Measurements from ENCODE around the gene EMID1. TPM values are rescaled to one million over a fixed set of nuclear protein-coding genes. Genes with fewer than 3 reads are reported as not detected.

The EMID1 gene
- polyA plus RNA-seq, 1 donor = 152 TPM

DNA sequence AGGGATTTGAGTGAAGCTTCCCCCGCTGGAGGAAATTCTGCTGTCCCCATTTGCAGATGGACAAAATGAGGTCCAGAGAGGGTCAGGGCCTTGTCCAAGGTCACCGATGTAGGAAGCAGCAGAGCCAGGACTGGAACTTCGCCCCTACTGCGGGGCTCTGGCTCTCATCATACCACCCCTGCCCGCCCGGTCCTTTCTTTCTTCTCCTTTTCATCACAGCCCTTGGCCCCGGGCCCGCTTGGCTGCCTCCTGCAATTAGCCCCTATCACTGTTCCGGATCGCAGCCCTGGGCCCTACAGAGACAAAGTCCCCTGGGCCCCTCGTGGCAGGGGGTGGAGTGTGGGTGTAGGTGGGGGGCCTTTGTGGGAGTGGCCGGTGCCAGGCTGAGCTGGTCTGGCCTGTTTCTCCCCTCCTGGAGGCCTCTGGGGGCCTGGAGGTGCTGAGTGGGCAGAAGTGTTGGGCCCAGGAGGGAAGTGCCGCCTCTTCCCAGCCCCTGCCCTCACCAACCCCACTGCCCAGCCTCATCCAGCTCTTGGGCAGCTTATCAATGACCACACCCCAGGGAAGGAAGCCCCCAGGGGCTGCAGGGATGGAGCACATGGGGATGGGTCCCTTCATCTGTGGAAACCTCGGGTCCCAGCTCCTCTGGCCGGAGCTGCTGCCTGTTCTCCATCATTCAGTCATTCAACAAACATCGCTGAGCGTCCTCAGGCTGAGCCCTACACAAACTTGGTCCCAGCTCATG, 3.4 kb downstream of the EMID1 start:
- H3K27me3 ChIP-seq (ENCODE audit: control insufficient read depth, insufficient read depth, low read length) = no peaks in the 10 kb centered on the region
- DNase-seq = peak; percentile 94 to 98
- peaks cover 30% of the 10 kb centered on the region for H3K4me1 ChIP-seq (ENCODE audit: control insufficient read depth, insufficient read depth, low read length)
- WGBS (ENCODE audit: insufficient coverage, low lambda C conversion rate) = no CpG with 5 or more reads among the region's 17 CpGs
- H3K36me3 ChIP-seq (ENCODE audit: control insufficient read depth, insufficient read depth, low read length) = peaks cover 16% of the 10 kb centered on the region
- H3K9me3 ChIP-seq (ENCODE audit: control insufficient read depth, low read depth, low read length) = no peaks in the 10 kb centered on the region
- H3K27ac ChIP-seq (ENCODE audit: low read length) = peak overlapping the region; percentile 74
- H3K4me3 ChIP-seq (ENCODE audit: low read length) = peak overlapping the region; percentile 36

DNA sequence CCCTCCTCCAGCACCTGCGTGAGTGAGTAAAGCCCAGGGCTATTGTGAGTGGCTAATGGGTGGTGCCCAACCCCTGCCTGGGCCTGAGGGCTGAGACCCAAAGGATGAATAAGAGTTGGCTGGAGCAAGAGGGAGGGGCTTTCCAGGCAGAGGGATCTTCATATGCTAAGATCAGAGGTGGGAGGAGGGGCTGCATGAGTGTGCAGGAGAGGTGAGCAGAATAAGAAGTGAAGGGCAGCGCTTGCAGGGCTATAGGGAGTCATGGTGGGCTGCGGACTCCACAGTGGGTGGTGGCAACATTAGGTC, 3.9 kb downstream of the EMID1 start:
- Histone ChIP-seq H3K4me1 (ENCODE audit: control insufficient read depth, insufficient read depth, low read length) (peaks cover 30% of the 10 kb centered on the region), H3K36me3 (ENCODE audit: control insufficient read depth, insufficient read depth, low read length) (peaks cover 19% of the 10 kb centered on the region), H3K4me3 (ENCODE audit: low read length) (peak overlapping the region; percentile 36), H3K9me3 (ENCODE audit: control insufficient read depth, low read depth, low read length) (no peaks in the 10 kb centered on the region), H3K27ac (ENCODE audit: low read length) (peak overlapping the region; percentile 66), H3K27me3 (ENCODE audit: control insufficient read depth, insufficient read depth, low read length) (no peaks in the 10 kb centered on the region)
- WGBS (ENCODE audit: insufficient coverage, low lambda C conversion rate) = no CpG with 5 or more reads among the region's 3 CpGs
- no peak for DNase-seq

DNA sequence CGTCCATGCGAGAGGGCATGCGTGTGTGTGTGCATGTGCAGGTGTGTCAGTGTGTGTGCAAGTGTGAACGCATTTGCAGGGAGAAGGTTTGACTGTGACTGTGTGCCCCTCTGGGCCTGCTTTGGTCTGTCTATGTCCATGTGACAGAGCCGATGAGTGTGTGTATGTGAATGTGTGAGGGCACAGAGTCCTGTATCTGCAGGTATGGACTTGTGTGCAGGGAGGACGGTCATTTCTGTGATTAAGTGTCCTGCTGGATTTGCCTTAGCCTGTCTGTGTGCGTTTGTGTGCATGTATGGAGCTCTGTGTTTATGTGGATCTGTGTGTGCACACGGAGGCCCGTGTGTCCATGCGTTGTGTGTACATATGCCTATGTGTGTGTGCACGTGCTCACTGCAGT, 5.4 kb downstream of the EMID1 start:
- WGBS (ENCODE audit: insufficient coverage, low lambda C conversion rate) = no CpG with 5 or more reads among the region's 11 CpGs
- H3K4me1 ChIP-seq (ENCODE audit: control insufficient read depth, insufficient read depth, low read length) = peaks cover 26% of the 10 kb centered on the region
- H3K27ac ChIP-seq (ENCODE audit: low read length) = no peak overlapping the region
- H3K27me3 ChIP-seq (ENCODE audit: control insufficient read depth, insufficient read depth, low read length) = no peaks in the 10 kb centered on the region
- H3K4me3 ChIP-seq (ENCODE audit: low read length) = no peak overlapping the region
- H3K36me3 ChIP-seq (ENCODE audit: control insufficient read depth, insufficient read depth, low read length) = peaks cover 32% of the 10 kb centered on the region
- H3K9me3 ChIP-seq (ENCODE audit: control insufficient read depth, low read depth, low read length) = no peaks in the 10 kb centered on the region
- no peak for DNase-seq

DNA sequence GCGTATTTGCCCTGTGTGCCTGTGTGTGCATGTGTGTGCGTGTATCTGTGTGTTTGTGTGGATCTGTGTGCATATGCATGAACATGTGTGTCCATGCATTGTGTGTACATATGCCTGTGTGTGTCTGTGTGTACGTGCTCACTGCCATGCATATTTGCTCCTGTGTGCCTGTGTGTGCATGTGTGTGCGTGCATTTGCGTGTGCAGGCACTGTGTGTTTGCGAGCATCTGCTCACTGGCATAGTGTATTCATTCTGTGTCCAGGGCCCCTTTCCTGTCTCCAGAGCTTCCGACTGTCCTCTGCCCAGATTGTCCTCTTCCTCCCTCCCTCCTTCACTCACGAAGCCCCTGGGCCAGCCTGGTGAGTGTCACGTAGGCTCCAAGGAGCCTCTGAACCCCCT, 5.8 kb downstream of the EMID1 start:
- Histone ChIP-seq H3K27ac (ENCODE audit: low read length) (no peak overlapping the region), H3K4me3 (ENCODE audit: low read length) (no peak overlapping the region), H3K9me3 (ENCODE audit: control insufficient read depth, low read depth, low read length) (no peaks in the 10 kb centered on the region), H3K36me3 (ENCODE audit: control insufficient read depth, insufficient read depth, low read length) (peaks cover 36% of the 10 kb centered on the region), H3K27me3 (ENCODE audit: control insufficient read depth, insufficient read depth, low read length) (no peaks in the 10 kb centered on the region), H3K4me1 (ENCODE audit: control insufficient read depth, insufficient read depth, low read length) (peaks cover 26% of the 10 kb centered on the region)
- WGBS (ENCODE audit: insufficient coverage, low lambda C conversion rate) = 95% methylated on average over 4 of the region's 9 CpGs
- DNase-seq = no peak

DNA sequence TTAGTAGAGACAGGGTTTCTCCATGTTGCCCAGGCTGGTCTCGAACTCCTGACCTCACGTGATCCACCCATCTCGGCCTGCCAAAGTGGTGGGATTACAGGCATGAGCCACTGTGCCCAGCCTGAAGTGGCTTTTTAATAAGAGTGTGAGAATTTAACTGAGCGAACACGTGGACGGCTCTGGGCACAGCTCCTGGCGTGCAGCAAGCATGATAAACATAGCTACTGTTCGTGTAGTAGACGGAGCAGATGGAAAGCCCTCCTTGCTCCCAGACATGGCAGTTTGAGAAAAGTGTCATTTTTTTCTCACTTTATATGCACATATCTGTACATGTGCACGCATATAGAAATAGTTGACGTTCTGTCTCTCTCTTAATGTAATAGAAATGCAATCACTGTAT, 7.0 kb downstream of the EMID1 start:
- no CpG with 5 or more reads among the region's 11 CpGs for WGBS (ENCODE audit: insufficient coverage, low lambda C conversion rate)
- Histone ChIP-seq H3K4me3 (ENCODE audit: low read length) (no peak overlapping the region), H3K27me3 (ENCODE audit: control insufficient read depth, insufficient read depth, low read length) (no peaks in the 10 kb centered on the region), H3K9me3 (ENCODE audit: control insufficient read depth, low read depth, low read length) (no peaks in the 10 kb centered on the region), H3K36me3 (ENCODE audit: control insufficient read depth, insufficient read depth, low read length) (peaks cover 48% of the 10 kb centered on the region), H3K4me1 (ENCODE audit: control insufficient read depth, insufficient read depth, low read length) (peaks cover 22% of the 10 kb centered on the region), H3K27ac (ENCODE audit: low read length) (no peak overlapping the region)
- no peak for DNase-seq

DNA sequence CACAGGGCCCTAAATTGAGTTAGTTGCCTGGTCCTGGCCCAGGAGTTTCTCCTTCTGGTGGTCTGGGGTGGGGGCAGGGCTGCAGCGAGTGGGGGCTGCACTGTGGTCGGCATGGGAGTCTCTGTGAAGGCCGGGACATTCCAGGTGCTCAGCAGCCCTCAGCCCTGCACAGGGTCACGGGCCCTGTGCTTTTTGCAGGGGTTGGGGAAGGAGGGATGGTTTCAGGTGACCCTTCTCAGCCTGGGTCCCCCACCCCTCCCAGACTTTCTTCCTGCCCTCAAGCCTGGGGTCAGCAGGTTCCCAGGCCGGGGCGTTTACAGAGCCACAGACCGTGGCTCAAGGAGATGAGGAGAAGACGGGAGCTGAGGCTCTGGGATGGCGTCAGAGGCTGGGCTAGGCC, 7.8 kb downstream of the EMID1 start:
- Histone ChIP-seq H3K4me3 (ENCODE audit: low read length) (no peak overlapping the region), H3K9me3 (ENCODE audit: control insufficient read depth, low read depth, low read length) (no peaks in the 10 kb centered on the region), H3K27me3 (ENCODE audit: control insufficient read depth, insufficient read depth, low read length) (no peaks in the 10 kb centered on the region), H3K4me1 (ENCODE audit: control insufficient read depth, insufficient read depth, low read length) (peaks cover 15% of the 10 kb centered on the region), H3K36me3 (ENCODE audit: control insufficient read depth, insufficient read depth, low read length) (peaks cover 55% of the 10 kb centered on the region), H3K27ac (ENCODE audit: low read length) (no peak overlapping the region)
- no peak for DNase-seq
- WGBS (ENCODE audit: insufficient coverage, low lambda C conversion rate) = no CpG with 5 or more reads among the region's 9 CpGs

DNA sequence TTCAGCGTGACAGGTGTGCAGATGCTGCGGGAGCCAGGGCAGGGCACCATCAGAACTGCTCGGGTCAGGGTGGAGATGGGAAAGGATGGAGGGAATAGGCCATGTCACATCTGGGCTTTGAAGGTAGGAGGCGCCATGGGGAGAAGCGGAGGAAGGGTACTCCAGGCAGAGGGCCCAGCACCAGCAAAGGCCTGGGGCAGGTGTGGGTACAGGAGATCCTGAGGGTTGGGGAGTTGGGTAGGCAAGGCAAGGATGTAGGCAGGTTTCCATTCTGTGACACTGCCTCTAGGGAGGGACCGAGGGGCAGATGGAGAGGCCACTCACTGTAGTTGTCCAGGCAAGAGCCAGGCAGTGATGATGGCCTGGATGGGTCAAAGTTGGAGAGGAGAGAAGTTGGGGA, 8.5 kb downstream of the EMID1 start:
- Histone ChIP-seq H3K9me3 (ENCODE audit: control insufficient read depth, low read depth, low read length) (no peaks in the 10 kb centered on the region), H3K4me1 (ENCODE audit: control insufficient read depth, insufficient read depth, low read length) (peaks cover 8% of the 10 kb centered on the region), H3K36me3 (ENCODE audit: control insufficient read depth, insufficient read depth, low read length) (peaks cover 62% of the 10 kb centered on the region), H3K27ac (ENCODE audit: low read length) (no peak overlapping the region), H3K27me3 (ENCODE audit: control insufficient read depth, insufficient read depth, low read length) (no peaks in the 10 kb centered on the region), H3K4me3 (ENCODE audit: low read length) (no peak overlapping the region)
- no CpG with 5 or more reads among the region's 6 CpGs for WGBS (ENCODE audit: insufficient coverage, low lambda C conversion rate)
- DNase-seq = no peak

DNA sequence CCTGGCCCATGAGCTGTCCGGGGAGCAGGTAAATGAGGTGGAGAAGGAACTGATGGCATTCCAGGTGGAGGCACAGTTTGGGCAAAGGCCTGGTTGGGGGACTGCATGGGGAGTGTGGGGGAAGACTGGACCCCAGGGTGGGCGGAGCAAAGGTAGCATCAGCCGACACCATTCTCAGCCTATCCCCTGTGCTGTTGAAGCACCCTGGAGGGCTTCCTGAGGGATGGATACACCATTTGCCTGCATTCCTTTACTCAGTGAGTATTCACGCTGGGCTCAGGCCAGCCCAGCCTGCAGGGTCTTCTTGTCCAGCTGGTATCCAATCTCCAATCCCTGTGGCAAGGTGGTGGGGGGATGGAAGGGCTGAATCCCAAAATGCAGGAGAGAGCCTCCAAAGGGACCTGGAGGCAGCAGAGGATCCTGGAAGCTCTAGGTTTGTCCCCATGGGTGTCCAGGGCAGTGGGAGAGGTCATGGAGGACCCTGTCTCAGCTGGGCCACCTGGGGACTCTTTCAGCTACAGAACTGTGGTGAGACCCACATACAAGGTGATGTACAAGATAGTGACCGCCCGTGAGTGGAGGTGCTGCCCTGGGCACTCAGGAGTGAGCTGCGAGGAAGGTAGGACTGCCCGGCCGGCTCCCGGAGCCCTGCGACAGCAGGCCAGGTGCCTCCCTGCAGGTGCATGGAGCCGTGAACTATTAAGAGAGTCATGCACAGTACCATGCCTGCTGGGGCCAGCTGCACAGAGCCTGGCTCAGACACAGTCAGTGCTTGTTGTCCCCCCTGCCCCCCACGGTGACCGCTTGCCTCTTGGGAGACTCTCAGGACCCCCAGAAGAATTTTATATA, 9.5 kb downstream of the EMID1 start:
- H3K4me3 ChIP-seq (ENCODE audit: low read length) = no peak overlapping the region
- DNase-seq = no peak
- no peaks in the 10 kb centered on the region for H3K27me3 ChIP-seq (ENCODE audit: control insufficient read depth, insufficient read depth, low read length)
- no peaks in the 10 kb centered on the region for H3K4me1 ChIP-seq (ENCODE audit: control insufficient read depth, insufficient read depth, low read length)
- H3K36me3 ChIP-seq (ENCODE audit: control insufficient read depth, insufficient read depth, low read length) = peaks cover 69% of the 10 kb centered on the region
- H3K27ac ChIP-seq (ENCODE audit: low read length) = no peak overlapping the region
- H3K9me3 ChIP-seq (ENCODE audit: control insufficient read depth, low read depth, low read length) = no peaks in the 10 kb centered on the region
- 100% methylated on average over 1 of the region's 14 CpGs for WGBS (ENCODE audit: insufficient coverage, low lambda C conversion rate)

DNA sequence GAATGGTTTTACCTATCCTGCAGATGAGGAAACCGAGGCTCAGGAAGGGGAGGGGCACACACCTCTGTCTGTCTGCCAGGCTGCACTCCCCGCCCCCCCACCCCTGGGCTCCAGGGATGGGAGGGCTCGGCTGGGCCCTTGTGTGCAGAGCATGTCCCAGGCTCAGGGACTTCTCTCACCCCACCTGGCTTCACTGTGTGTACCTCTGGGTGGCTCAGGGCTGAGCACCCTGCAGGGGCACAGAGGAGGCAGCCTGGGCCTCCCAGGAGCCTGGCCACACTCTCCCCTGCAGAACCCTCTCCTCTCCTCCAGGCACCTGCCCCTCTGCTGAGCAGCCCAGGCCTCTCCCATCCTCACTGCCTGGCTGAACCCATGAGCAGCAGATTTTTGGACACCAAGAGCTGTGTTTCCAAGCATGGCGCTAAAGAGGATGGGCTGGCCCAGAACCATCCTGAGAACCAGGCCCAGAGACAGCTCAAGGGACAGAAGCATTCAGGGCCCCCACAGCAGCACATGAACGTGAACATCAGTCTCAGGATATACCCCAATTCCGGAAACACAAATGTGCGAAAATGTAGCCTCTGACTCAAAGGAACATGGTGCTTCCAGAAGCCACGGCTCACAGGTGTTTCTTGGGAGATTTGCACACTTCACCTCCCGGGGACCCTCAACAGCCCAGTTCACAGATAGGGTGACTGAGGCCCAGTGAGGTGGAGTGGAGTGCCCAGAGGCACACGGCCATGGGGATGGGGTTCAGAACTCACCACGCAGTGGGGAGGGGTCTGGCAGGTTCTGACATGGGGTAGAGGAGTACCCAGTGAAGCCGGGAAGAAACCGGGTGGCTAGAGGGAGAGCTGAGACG, 10.5 kb downstream of the EMID1 start:
- Histone ChIP-seq H3K4me1 (ENCODE audit: control insufficient read depth, insufficient read depth, low read length) (no peaks in the 10 kb centered on the region), H3K27ac (ENCODE audit: low read length) (no peak overlapping the region), H3K9me3 (ENCODE audit: control insufficient read depth, low read depth, low read length) (no peaks in the 10 kb centered on the region), H3K27me3 (ENCODE audit: control insufficient read depth, insufficient read depth, low read length) (no peaks in the 10 kb centered on the region), H3K36me3 (ENCODE audit: control insufficient read depth, insufficient read depth, low read length) (peaks cover 73% of the 10 kb centered on the region), H3K4me3 (ENCODE audit: low read length) (no peak overlapping the region)
- no peak for DNase-seq
- no CpG with 5 or more reads among the region's 14 CpGs for WGBS (ENCODE audit: insufficient coverage, low lambda C conversion rate)

Data from large intestine (tissue), 3 donors.